Brain microvascular endothelial cell (primary cell): Measurements from ENCODE around the gene CTNNA3.

Experiments used
- DNase-seq: peaks from one replicate; pipeline ENCODE4 v3.0.0-alpha.2; 2020
- H3K27ac ChIP-seq: fragments of 250-450 bp; sonication (Bioruptor Pico); 2 replicates; pipeline ENCODE4 v1.5.1; 2020; ENCODE audit warnings: mild to moderate bottlenecking, moderate library complexity
- H3K27me3 ChIP-seq: fragments of 250-450 bp; sonication (Bioruptor Pico); replicated peaks from 2 replicates; pipeline ENCODE4 v1.5.1; 2020; ENCODE audit warnings: mild to moderate bottlenecking
- H3K36me3 ChIP-seq: fragments of 250-450 bp; sonication (Bioruptor Pico); replicated peaks from 2 replicates; pipeline ENCODE4 v1.5.1; 2020; ENCODE audit warnings: mild to moderate bottlenecking
- H3K4me3 ChIP-seq: 2 replicates; pipeline ENCODE4 v1.5.1; 2011; ENCODE audit warnings: low read depth, mild to moderate bottlenecking, control low read depth, low read length, moderate library complexity
- CTCF ChIP-seq: IDR thresholded peaks from 2 replicates; pipeline ENCODE4 v1.5.1; 2011; ENCODE audit warnings: low read depth, mild to moderate bottlenecking, moderate library complexity, low read length, control low read depth, inconsistent platforms; ENCODE audit errors: missing control alignments
- in situ Hi-C: cut with HindIII; loops from 2 replicates; pipeline ENCODE4 v1.10.0; 2017; ENCODE audit warnings: low sequenced_read_pairs, low pct_ligation_motif_present

CTNNA3 gene

GRCh38 chr10:66214721-66215404, 1481.1 kb downstream of the CTNNA3 start:
- Histone ChIP-seq H3K27ac (no peak overlapping the region), H3K36me3 (no peaks in the 10 kb centered on the region), H3K27me3 (no peaks in the 10 kb centered on the region), H3K4me3 (no peak overlapping the region)
- peak; percentile 39 for TF ChIP-seq CTCF
- in situ Hi-C loops: no loop called here
- no peak for DNase-seq

GRCh38 chr10:66209025-66209424, 1487.0 kb downstream of the CTNNA3 start:
- H3K27ac ChIP-seq: no peak overlapping the region
- no peaks in the 10 kb centered on the region for H3K36me3 ChIP-seq
- DNase-seq: no peak
- no peaks in the 10 kb centered on the region for H3K27me3 ChIP-seq
- no peak overlapping the region for H3K4me3 ChIP-seq
- TF ChIP-seq CTCF: no peak
- in situ Hi-C loops: no loop called here

- Histone ChIP-seq H3K27ac (no peak overlapping the region), H3K36me3 (no peaks in the 10 kb centered on the region), H3K4me3 (no peak overlapping the region), H3K27me3 (no peaks in the 10 kb centered on the region)
- in situ Hi-C loops: no loop called here
- no peak for TF ChIP-seq CTCF
- no peak for DNase-seq
Measured at GRCh38 chr10:66204838-66205237, 1491.2 kb downstream of the CTNNA3 start.

- in situ Hi-C loops: no loop called here
- no peak for DNase-seq
- H3K4me3 ChIP-seq: no peak overlapping the region
- no peak for TF ChIP-seq CTCF
- no peaks in the 10 kb centered on the region for H3K36me3 ChIP-seq
- no peak overlapping the region for H3K27ac ChIP-seq
- no peaks in the 10 kb centered on the region for H3K27me3 ChIP-seq
Measured at GRCh38 chr10:66202101-66202500, 1493.9 kb downstream of the CTNNA3 start.

- no peaks in the 10 kb centered on the region for H3K27me3 ChIP-seq
- no peak overlapping the region for H3K27ac ChIP-seq
- TF ChIP-seq CTCF: no peak
- in situ Hi-C loops: no loop called here
- no peak overlapping the region for H3K4me3 ChIP-seq
- no peak for DNase-seq
- no peaks in the 10 kb centered on the region for H3K36me3 ChIP-seq
Measured at GRCh38 chr10:66192162-66192831, 1503.7 kb downstream of the CTNNA3 start.
